Fibroblast of upper back skin (primary cell): ENCODE data around the gene EPB41L5.
A peak's percentile ranks its signal among the peaks of the same experiment; 100 is the strongest.
"Not testable (repeated sequence)": the region's sequence is repeated elsewhere in the genome, so short reads cannot be mapped to it uniquely, and the experiment has no call there.

Source experiments
- DNase-seq: peaks from one replicate; pipeline ENCODE4 v3.0.0-alpha.2; 2013

EPB41L5 gene

DNA sequence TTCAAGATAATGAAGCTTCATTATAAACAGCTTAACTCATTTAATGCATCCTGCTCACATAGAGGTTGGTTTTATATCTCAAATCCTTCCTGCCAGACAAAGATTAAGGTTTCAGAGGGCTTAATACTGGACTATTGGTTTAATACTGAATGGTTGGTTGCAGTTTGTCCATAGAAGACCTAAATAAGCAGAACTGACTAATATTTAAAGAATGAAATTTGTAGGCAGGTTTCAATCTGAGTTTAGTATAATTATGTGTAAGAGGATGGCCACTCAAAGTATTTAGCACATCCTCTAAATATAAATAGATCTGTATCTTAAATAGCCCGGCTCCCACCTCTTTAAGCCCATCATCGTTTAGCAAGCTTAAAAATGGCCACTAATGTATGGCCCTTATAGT lies 92.5 kb downstream of the EPB41L5 start:
- no peak for DNase-seq

DNA sequence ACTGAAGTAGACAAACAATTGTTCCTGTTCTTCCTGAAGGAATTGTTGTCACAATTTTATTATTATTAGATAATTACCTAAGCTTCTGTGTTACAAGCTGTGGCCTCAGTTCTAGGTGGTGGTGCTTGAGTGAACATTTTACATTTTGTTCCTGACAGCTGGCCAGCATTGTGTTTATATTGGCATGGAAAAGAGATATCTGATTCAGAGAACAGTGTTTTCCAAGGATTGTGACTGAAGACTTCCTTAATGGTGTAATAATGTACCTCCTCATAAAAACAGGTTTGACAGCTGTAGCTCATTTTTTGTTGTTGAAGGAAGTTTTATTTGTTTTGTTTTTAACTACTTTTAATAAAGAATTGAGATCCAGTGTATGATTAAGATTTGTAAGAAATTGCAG lies 95.2 kb downstream of the EPB41L5 start:
- peak; percentile 75 for DNase-seq

DNA sequence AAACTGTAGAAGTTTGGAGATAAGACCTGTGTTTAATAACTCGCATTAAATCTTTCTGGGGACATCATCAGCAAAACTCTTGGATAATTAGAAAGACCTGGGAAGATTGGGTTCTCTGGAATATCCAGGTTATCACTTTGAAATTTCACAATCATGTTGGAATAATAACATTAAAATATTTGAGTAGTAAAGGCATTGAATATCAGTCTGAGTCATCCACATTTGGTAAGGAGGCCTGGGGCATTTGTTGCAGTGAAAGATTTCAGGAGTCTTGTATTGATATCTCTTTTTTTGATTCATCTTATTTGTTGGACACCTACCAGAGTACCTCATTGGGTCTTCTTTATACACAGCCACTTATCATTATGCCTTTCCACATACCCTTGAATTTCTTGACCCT lies 95.9 kb downstream of the EPB41L5 start:
- peak; percentile 45 for DNase-seq

DNA sequence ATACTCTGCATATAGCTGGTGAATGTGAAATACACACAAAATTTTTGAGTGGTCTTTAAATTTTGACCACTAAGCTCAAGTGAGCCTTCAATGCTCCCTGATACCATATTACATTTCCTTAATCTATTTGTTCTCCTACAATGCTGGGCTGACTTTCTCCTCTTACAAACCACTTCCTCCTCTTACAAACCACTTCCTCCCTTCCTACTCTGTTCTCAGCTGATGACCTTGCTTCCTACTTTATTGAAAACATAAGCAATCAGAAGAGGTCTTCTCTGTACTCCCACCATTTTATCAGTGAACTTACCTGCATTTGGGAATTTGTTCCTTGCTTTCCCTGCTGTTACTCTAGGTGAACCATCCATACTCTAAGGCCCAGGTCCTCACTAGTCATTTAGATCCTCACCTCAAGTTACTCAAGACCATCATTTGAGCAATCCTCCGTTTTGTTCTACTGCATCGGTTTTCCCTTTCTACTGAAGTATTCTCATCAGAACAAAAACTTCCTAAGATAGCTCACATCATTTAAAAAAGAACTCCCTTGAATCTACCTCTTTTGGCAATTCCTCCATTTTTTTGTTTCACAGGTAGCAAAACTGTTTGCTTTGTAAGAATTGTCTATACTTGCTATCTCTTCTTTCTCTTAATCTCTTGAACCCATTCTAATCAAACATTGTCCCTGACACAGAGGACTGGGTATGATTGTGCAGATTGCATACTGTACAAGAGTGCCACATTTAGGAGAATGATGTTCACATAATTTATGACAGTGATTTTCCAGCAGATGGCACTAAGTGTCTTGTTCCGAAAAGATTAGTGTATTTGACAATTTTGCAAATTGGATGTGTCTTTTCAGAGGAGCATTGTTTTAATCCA lies 96.5 kb downstream of the EPB41L5 start:
- DNase-seq = peak; percentile 55

DNA sequence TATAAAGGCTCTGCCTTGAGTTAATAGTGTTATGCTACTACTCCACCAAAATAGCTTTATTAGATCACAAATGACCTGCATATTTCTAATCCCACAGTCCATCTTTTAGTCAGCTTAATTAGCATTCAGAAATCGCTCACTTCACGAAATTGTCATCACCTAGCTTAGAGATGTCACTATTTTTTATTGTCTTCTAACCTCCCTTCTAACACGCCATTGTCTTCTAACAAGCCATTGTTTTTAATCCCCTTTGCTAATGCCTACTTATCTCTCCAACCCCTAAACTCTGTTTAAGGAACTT lies 97.1 kb downstream of the EPB41L5 start:
- no peak for DNase-seq

DNA sequence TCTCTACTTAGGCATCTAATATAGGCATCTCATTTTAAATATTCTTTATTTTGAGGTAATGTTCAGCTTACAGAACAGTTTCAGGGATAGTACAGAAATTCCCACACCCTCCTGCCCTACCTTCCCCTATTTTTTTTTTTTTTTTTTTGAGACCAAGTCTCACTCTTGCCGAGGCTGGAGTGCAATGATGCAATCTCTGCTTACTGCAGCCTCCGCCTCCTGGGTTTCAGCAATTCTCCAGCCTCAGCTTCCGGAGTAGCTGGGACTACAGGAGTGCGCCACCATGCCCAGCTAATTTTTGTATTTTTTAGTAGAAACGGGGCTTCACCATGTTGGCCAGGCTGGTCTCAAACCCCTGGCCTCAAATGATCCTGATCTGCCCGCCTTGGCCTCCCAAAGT lies 97.6 kb downstream of the EPB41L5 start:
- no peak for DNase-seq

DNA sequence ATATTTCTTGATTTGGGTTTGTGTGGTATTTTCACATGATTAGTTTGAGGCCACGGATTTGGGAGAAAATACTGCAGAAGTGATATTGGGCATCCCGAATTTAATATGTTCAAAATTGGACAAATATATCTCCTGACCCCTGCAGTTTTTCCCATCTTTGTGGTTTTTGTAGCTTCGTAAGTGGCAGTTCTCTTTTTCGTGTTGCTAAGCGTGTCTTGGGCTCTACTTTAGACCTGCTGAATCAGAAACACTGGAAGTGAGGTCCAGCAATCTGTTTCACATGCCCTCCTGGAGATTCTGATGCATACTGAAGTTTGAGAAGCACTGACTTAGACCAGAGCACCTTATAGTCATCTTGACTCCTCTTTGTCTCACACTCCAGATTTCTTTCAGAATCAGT lies 98.3 kb downstream of the EPB41L5 start:
- no peak for DNase-seq

DNA sequence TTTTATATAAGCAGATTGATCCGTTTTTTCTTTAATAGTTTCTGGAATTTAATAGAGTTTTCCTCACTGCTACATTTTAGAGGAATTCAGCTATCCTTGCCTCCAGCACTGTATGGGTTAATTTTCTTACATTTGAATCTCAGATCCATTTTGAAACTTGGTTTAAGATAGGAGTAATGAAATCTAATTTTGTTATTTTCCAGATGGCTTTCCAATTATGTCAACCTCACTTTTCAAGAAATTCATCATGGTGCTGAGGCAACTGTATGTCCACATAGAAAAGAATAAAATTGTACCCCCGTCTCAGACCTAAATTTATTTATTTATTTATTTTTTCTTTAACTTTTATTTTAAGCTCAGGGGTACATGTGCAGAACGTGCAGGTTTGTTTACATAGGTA lies 105.1 kb downstream of the EPB41L5 start:
- DNase-seq = no peak

DNA sequence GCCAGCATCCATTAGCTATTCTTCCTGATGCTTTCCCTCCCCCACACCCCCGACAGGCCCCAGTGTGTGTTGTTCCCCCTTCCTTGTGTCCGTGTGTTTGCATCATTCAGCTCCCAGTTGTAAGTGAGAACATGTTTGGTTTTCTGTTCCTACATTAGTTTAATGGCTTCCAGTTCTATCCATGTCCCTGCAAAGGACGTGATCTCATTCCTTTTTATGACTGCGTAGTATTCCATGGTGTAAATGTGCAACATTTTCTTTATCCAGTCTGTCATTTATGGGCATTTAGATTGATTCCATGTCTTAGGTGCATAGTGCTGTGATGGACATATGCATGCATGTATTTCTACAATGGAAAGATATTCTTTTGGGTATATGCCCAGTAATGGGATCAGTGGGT lies 105.6 kb downstream of the EPB41L5 start:
- no peak for DNase-seq

DNA sequence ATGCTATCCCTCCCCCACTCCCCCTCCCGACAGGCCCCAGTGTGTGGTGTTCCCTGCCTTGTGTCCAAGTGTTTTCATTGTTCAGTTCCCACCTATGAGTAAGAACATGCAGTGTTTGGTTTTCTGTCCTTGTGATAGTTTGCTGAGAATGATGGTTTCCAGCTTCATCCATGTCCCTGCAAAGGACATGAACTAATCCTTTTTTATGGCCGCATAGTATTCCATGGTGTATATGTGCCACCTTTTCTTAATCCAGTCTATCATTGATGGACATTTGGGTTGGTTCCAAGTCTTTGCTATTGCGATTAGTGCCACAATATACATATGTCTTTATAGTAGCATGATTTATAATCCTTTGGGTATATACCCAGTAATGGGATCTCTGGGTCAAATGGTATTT lies 108.5 kb downstream of the EPB41L5 start:
- not testable (repeated sequence) for DNase-seq

DNA sequence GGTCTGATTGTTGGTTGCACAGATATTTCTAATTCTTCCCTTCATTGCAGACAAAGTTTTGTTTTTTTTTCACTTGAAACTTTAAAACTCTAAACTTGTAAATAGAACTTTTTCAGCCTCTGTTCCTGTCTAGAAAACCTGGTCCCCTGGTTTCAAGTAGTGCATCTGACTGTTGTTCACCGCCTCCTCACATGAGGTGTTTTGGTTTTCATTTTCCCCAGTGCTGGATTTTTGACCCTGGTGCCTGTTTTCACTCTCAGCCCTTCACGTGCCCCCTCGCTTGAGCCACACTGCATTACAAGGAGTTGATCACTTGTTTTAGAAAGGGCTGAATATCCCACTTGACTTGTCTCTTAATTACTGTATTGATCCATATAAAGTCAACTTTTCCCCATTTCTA lies 110.2 kb downstream of the EPB41L5 start:
- DNase-seq = no peak

DNA sequence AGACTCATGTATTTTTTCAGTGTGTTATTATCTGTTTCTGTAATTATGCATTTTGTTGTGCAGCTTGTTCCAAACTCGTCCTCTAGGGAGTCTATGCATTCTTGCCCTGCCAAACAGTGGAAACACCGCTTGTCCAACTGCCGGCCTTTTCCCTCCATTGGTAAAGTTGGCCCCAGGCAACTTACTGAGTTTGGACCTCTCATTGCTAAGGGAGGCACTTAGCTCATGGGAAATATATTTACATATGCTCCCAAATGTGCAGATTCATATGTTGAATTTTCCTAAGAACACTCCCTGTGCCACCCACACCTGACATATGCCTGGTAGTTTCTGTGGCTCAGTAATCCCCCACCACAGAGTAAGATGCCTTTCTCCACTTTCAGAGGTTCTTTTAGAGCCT lies 112.3 kb downstream of the EPB41L5 start:
- DNase-seq = no peak

DNA sequence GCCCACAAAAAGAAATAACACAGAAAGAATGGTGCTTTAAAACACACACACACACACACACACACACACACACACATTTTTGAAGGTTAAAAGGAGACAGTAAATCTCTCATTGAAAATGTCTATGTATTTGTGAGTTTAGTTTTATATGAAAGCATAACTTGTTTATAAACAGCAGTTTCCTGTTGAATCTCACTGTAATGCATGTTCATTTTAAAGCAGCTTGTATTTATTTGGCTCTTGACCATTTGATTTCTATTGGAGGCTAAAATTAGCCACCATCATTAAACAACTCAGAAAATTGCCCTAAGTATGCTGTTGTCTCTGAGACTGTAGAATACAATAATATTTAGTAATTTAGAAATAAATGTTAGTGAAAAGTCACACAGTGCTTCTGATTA lies 115.3 kb downstream of the EPB41L5 start:
- DNase-seq = no peak

DNA sequence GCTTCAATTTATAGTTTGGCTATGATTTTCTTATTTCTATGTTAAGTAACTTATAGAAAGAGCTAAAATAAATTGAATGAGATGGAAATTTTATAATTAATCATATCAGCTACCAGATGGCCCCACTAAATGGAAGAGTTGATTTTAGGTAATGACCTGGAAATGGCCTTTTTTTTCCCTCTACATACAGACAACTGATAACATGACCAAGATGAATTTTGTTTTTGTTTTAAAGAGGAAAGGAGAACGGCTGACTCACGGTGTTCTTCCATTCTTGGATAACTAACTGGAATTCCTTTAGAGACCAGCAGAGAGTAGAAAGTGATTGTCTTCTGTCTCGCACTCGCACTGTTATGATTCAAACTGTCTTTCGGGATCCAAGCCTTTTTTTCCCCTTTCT lies 119.3 kb downstream of the EPB41L5 start:
- peak; percentile 45 for DNase-seq

DNA sequence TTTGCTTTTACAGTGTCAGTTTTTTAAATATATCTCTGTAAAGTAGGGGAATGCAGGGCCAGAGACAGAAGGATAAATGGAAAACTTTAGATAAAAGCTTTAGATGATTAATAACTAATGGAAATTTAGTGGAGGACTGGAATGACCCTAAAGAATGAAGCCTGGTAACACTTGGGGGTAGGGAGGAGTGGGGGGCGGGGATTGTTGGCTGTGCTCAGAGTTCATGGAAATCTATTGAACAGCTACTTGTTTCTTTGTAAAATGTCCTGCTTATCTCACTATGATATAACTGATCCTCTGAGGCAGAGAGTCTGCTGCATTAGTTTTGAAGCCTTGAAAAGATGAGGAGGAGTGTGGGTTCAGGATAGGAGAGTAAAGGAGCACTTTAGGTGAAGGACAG lies 119.8 kb downstream of the EPB41L5 start:
- DNase-seq = no peak

DNA sequence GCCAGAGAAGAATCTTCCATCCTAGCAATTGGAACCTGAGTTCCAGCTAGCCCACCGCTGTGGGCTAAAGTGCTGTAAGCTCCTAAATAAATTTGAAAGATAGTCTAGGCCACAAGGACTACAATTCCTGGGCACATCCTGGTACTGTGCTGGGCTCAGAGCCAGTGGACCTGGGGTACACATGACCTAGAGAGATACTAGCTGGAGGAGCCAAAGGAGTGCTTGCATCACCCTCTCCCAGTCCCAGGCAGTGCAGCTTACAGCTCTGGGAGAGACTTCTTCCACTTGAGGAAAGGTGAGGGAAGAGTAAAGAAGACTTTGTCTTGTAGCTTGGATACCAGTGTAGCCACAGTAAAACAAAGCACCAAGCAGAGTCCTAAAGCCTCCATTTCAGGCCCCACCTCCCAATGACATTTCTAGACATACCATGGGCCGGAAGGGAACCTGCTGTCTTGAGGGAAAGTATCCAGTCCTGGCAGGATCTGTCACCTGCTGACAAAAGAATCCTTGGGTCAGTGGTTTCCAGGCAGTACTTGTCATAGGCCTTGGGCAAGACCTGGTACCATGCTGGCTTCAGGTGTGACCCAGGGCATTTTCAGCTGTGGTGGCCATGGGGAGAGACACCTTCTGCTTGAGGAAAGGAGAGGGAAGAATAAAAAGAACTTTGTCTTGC lies 120.8 kb downstream of the EPB41L5 start:
- DNase-seq = no peak

DNA sequence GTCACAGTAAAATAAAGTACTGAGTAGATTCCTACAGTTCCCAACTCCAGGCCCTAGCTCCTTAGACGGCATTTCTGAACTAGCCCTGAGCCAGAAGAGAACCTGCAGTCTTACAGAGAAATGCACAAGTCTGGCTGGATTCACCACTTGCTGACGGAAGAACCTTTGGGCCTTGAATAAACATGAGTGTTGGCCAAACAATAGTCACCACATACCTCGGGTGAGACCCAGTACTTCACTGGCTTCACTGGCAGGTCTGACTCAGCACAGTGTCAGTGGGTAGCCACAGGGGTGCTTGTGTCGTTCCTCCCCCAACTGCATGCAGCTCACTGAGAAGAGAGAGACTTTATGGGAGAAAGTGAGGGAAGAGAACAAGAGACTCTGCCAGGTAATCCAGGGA lies 121.4 kb downstream of the EPB41L5 start:
- DNase-seq = peak; percentile 86

DNA sequence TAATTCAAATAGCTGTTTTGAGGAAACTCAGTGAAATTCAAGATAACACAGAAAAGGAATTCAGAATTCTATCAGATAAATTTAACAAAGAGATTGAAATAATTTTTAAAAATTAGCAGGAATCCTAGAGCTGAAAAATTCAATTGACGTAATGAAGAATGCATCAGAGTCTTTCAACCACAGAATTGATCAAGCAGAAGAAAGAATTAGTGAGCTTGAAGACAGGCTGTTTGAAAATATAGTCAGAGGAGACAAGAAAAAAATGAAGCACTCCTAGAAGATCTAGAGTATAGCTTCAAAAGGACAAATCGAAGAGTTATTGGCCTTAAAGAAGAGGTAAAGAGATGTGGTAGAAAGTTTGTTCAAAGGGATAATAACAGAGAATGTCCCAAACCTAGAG lies 122.1 kb downstream of the EPB41L5 start:
- DNase-seq = not testable (repeated sequence)

DNA sequence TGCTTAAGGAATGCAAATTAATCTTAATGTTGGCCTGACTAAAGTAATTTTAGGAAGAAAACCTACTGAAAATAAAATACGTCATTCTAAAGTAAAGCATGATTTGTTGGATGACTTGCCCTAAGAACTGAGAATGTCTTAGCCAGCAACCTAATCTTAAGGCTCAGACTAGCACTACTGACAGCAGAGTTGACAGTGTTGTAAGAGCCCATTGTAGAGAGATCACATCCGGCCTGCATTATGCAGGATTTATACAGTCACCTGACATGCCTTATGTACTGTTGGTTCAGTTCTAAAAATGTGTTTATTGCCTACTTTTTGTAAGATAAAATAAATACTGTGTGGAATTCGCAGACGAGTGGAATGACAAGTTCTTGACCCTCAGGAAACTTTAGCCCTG lies 128.0 kb downstream of the EPB41L5 start:
- DNase-seq = no peak

DNA sequence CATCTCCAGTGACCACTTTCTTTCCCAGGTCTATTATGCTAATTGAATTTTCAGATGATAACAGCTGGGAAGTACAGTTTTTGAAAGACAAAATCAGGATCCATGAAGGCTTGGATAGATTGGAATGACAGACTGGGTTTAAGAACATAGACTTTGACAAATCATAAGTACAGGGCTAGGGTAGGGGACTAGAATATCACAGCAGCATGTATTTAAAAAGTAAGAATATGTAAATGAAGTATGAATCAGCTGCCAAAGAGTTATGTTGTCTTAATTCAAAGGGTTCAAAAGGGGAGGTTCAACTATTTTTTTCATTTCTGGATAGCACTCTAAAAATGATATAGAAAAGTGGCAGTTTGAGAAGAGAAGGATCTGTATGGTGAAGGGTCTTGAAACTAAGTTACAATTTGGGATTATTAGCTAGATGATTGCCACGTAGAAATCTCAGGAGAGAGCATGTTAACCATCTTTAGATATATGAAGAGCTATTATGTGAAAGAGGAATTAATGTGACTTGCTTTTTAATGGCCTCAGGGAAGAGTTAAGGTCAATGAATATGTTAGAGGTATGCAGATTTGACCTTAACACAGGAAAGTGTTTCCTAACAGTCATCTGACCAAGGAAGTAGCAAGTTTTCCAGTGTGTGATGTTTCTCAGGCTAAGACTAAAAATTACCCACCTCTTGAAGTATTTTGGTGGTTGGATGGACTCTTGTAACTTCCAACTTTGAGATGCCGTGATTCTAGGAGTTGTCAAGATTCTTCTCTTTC lies 128.6 kb downstream of the EPB41L5 start:
- DNase-seq = no peak

DNA sequence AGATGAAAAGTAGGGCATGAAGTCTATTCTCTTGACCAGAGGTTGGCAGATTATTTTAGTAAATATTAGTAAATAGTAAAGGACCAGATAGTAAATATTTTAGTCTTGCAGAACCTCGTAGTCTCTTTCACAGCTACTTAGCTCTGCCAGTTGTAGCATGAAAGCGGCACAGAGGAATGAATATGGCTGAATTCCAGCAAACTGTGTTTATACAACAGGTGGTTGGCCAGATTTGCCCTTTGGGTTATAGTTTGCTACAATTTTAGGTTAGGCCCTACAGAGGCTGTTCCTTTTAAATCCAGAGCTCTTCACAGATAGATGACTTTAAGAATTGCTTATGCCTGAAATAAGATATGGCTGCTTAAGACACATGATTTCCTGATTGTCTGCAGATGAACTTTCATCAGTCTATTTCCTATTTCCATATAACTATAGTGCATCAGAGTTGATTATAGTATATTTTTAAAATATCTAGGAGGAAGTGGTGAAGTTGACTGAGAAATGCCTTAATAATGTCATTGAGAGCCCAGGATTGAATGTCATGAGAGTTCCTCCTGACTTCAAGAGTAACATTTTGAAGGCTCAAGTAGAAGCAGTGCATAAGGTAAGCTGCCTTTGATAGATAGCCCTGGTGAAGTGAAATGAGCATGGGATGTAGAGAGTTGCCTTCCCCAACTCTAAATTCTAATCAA lies 129.8 kb downstream of the EPB41L5 start:
- no peak for DNase-seq

DNA sequence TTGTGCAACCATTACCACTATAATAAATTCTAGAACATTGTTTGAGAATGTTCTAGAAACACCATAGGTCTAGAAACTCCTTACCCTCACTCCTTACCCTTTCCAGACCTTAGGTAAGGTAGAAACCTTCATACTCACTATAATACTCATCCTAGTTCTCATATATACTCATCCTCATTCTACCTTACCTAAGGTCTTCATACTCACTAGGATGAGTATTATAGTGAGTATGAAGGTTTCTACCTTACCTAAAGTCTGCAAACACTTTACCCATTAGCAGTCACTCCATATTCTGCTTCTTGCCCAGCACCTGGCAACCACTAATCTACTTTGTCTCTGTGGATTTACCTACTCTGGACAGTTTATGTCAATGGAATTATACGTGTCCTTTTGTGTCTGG lies 135.4 kb downstream of the EPB41L5 start:
- DNase-seq = no peak

DNA sequence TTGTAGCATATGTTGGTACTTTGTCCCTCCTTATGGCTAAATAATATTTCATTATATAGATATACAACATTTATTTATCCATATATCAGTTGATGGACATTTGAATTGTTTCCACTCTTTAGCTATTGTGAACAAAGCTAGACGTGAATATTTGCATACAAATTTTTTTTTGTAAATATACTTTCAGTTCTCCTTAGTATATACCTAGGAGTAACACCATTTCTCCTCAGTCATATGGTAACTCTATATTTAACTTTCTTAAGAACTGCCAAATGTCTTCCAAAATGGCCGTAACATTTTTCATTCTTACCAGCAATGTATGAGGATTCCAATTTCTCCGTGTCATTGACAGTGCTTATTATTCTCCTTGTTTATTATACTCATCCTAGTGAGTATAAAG lies 135.8 kb downstream of the EPB41L5 start:
- DNase-seq = no peak
